Stimulated activated CD8-positive, alpha-beta memory T cell treated with anti-CD3 and anti-CD28 coated beads, Interleukin-15, amount 100 ng/mL, for 1 hour (primary cell): ENCODE results near the gene NAV2.

ENCODE experiments used
- DNase-seq: peaks from one replicate; pipeline ENCODE4 v3.0.0-alpha.2; 2020; ENCODE audit warnings: low read depth

The NAV2 gene

DNA sequence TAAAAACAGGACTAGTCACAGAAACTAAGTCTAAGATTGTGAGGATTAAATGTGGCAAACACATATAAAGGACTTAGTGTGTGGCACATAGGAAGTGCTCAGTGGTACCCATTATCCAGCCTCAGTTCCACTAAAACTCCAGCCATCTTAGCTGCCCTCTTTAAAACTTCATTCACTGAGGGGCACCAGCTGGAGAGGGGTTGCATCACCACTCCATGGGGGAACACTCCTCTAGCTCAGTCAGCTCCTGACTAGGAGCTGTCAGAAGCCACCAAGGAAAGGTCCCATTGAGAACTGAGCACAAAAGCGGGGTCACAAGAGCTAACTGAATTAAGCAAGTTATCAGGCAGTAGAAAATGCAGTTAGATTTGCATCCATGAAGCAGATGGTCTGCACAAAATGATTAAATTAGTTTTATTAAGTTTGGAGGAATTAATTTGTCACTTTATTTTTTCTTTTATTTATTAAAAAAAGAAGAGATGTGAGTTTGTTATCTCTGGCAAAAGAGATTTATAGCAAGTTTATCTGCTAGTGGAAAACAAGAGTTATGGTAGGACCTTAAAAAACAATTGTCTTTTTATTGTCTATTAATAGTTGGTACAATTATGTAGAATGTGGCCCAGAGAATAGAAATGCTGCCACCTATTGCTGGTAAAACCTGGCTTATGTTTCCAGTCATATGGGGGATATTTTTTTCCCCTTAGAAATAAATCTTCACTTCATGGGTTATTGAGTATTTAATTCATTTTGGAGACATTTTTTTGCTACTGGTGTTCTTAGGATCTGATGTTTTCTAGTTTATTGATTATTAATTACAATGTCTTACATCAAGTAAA, 95.7 kb downstream of the NAV2 start:
- no peak for DNase-seq

DNA sequence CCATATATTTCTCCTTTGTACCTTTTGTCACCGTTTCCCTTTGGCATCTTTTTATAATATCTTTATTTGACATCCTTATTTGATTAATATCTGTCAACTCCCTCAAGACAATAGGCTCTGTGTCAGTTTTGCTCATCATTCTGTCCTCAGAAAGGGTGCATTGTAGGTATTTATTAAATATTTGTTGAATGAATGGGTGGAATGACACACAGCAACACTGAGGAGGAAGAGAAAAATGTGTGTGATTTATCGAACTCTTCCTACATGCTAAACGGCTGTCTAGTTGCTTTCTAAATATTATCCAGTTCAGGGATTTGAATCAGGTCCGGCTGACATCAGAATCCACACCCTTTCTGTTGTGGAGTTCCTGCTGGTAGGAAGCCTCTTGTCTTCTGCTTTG, 98.2 kb downstream of the NAV2 start:
- no peak for DNase-seq

DNA sequence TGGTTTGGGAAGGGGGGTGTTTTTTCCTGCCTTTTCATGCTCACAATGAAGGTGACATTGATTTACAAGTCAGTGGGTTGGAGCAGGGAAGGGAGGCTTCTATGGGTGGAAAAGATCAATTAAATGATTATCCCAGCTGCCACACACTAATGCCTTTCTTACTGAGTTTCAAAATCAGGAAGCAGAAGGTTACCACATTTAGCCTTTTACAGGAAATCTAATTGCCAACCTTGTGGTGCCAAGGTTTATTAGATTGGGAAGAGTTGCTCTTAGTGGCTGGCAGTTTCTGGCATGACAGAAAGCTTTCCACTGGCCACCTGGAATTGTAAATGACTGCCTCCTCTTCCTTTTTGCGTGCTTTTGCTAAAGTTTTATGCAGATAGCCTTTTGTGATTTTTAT, 98.7 kb downstream of the NAV2 start:
- DNase-seq, result no peak

DNA sequence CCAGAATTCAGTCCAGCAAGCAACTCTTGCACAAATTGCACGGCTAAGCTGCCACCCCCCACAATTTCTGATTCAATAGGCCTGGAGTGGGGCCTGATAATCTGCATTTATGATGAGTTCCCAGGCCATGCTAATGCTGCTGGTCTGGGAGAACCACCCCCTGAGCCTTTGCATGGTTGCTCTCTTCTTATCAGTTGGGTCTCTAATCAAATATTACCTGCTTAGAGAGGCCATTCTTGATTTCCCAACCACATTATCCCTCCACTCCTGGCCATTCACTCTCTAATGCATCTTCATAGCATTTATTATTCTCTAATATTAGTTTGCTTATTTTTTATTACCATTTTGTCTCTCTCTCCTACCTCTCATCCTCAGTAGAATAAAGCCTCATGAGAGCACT, 99.5 kb downstream of the NAV2 start:
- DNase-seq, result no peak

DNA sequence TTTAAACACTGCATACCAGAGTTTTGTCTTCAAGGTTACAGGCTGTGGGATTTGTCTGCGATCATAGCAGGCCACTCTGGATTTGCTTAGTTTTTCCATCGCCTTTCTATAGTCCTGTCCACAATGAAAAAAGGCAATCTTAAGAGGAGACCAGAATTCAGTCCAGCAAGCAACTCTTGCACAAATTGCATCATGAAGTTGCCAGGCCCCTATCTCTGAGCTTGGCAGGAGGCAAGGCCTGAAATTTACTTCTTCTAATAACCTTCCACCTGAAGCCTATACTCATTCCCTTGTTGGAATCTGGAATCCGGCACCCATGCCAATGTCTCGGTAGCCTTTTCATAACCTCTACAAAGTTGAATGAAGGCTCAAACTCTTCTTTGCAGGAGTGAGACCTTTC, 100.1 kb downstream of the NAV2 start:
- DNase-seq, result no peak

DNA sequence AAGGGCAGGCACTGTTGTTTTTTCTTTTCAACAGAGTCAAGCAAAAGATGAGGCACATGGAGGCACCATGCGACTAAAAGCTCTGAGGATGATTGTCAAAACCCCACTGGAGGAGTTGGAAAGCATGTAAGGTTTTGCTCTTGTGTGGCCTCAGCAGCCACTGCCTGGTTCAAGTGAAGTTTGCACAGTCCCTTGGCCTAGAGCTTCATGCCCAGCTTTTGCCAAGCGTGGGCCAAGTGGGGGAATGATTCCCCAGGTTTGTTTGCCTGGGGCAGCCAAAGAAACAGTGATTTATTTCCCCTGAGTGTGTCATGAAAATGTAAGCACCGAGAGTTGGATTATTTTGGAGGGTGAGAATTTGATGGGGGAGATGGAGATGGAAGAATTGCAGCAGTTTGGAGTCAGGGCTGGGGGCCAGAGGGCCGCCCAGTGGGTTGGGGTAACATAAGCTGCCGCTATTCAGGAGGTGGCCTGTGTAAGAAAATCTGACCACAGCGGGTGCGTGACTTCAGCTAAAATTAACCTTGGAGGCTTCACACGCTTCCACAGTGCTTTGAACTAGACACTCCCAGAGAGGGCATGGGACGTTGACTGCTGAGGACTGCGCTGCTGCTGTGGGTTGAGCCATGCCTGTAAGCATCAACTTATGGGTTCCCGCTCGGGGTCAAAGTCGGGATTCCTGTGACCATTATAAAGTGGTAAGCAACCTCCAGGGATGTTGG, 100.7 kb downstream of the NAV2 start:
- DNase-seq, result no peak

DNA sequence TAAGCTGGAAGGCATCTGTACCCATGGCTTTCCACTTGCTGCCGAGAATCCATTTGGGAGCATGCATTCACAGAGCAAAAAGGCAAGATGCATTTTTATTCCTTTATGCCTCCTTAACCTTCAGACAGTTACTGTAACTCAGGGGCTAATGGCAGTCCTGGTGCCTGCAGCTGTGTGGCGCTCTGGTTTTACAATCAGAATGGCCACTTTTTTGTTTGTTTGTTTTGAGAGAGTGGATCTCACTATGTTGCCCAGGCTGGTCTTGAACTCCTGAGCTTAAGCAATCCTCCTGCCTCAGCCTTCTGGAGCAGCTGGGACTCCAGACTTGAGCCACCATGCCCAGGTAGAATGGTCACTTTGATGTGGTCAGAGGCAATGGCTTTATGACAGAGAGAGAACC, 101.8 kb downstream of the NAV2 start:
- no peak for DNase-seq

DNA sequence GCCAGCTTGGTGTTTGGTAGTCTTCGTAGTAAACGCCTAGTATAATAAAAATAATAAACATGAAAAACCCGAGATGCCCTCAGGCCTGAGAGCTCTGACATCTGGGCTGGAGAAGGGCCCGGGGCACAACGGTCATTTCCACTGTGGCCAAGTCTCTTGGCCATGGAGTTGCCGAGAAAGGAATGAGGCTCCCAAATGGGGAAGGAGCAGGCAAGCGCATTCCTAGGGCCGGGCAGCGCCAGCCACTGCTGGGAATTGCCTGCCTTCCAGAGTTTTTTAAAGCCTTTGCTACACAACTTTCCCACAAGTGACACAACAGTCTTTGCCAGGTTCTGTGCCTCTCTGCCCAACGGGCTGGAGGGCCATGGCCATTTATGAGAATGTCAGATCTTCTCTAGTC, 103.4 kb downstream of the NAV2 start:
- DNase-seq, result no peak

DNA sequence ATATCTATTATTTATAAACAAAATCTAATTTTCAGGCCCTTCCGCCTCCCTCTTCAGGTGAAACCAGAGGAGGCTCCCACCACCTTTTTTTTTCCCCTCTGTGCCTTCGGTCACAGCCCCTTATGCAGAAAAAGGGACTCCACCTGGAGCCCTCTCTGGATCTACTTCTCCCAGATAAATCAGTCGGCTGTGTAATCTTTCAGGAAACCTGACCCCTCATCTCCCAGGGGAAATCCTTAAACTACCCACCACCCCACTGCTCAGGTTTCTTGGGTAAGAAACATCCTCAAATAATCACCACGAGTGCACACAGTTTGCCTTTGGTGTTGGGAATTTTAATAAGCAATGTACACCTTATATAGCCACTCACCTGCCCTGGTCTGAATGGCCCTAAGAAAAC, 104.2 kb downstream of the NAV2 start:
- no peak for DNase-seq

DNA sequence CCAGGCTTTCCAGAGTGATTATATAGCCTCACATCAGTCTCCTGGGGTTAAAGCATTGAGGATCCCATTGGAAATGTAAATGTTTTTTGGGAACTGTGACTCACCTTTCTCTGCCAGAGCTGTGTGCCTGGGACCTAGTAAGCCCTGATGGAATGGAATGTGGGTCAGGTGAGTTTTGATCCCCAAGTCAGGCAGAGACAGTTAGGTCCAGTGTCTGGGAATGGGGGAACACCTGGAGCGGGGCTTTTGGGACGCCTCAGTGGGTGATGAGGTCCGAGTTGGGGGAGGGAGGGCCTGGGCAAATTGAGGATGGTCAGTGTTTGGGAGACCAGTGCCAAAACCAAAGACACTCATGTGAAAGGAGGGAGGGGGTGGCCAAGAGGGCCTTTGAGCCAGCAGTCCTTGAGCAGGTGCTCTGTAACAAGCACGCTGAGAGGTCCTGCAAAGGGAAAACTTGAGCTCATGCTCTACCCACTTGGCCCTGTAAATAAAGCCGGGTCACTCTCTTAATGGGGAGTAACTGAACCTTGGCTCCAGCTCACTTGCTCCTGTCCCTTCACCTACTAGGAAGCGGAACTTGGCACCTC, 104.7 kb downstream of the NAV2 start:
- DNase-seq, result no peak

DNA sequence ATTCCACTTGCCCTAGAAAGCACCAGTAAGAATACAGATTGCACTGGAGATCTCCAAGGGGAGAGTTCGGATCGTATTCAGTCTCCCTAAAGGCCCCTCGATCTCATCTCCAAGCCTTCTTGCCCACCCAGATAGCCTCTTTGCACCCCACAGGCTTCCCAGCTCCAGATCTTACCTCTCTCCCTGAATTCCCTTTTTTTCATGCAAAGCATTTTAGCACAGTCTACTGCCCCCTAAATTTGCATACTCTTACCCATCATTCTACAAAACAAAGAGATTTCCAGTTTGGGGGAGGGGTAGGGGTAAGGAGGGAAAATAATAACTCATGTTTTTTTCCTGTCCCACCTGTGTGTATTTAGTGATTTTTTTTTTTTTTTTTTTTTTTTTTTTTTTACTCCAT, 105.2 kb downstream of the NAV2 start:
- DNase-seq, result no peak

DNA sequence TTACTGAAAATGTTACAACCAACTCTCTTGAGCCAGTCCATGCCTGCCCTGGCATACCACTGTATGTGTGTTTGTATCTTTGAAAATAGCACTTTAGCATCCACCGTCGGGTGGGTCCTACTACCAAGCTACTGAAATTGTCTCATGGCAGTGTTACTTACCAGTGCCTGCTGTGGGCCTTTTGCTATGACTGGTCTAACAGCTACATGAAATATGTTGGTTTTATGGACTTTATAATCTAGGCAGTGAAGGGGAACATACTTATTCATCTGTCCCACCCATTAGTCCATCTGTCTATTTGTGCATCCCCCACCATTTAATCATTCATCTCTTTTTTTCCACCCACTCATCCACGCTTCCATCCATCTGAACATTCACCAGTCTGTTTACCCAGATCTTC, 106.0 kb downstream of the NAV2 start:
- DNase-seq, result no peak

DNA sequence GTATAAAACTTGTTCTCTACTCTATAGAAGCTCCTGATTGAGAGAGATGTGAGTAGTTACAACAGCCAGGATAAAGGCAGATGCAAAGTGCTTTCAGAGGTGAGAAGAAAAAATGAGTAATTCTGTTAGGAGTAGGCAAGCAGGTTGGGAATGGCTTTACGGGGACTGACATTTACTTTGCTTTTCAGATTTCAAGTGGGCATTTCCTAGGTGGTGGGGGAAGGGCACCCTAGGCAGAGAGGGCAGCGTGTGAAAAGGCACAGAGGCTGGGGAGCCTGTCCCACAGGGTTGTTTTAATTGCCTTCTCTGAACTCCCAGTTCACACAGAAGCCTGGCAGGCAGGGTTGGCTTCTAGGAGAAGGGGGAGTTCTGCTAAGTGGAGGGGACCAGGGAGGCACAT, 106.5 kb downstream of the NAV2 start:
- DNase-seq, result no peak

DNA sequence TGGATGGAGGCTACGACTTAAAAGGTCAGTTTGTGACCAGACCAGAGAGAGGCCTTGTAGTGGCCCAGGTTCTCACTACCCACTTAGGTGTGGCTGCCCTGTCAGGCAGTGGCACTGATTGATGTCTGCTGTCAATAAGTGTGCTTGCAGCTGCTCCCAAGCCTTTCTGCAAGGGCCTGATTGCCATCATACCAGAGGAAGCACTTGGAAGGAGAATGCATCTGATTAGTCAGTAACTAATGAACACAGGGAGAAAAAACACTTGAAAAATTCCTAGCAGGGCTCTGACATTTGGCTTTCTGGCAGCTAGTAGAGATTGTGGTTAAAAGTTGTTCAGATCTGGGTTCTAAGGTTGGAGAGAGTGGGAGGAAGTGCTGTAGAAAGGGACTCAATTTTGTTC, 107.5 kb downstream of the NAV2 start:
- DNase-seq, result no peak

DNA sequence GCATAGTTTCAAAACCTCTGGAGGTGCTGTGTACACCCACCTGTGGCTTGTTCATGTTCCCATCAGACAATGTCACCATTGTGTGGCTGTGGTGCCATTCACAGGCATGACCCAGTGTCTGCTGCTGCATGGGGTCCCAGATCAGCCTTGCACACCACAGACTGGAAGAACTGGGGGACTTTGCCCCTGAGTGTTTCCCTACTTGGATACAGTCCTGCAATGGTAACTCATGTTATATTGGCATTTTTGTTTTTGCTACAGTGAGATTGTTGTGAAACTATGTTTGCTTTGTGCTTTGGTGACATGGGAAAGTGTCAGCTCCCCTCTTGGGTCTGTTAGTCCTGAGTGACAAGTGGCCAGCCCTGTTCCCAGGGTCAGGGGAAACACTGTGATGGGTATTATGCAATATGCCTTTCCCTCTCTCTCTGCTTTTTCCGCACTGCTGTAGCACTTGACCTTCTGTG, 108.8 kb downstream of the NAV2 start:
- DNase-seq, result no peak

DNA sequence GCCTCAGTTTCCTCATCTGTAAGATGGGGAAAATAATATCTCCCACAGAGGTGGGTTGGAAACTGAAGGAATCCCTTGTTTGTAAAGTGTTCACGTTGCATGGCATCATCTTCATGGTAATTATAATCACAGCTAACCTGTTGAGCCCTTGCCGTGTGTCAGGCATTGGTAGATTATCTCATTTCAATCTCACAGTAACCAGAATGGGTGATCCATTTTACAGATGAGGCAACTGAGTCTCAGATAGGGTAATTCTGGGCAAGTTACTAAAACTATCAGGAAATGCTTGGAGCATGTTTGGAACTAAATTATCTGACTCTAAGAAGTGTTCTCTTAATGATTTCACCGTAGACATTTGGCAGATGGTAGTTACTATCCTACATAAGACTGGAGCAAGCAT, 109.4 kb downstream of the NAV2 start:
- no peak for DNase-seq

DNA sequence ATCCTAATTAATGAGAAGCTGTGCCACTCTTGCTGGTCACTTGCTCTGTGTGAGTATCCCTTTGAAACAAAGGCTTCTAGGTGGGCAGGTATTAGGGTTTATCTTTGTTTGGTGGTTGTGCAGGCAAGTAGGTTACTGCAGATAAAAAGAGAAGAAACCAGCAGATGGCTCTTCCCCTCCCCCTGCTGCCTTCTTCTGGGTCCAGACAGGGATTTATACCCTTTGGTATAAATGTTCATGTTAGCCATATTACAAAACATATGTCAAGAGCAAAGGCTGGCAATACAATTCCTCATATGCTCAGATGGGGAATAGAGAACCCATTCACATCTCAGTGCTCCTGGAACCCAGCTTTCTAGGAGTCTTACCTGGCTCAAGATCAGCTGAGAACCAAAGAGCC, 109.9 kb downstream of the NAV2 start:
- DNase-seq, result no peak

DNA sequence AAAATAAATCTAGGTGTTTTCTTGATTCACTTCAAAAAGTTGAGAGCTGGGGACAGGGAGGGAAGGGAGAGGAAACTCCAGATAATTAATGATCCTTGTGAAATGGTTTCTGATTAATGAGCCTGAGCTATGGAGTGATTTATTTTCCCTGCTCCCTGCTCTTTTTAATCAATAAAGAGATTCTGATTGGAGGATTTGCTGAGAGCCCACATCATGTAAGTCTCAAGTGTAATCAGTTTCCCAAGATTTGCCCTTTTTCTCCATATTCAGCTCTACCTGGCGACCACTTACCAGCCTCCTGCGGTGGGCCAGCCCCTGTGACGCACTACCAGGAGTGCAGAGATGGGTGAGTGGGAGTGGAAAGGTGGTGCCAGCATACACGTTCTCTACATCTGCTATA, 114.0 kb downstream of the NAV2 start:
- DNase-seq, result no peak

DNA sequence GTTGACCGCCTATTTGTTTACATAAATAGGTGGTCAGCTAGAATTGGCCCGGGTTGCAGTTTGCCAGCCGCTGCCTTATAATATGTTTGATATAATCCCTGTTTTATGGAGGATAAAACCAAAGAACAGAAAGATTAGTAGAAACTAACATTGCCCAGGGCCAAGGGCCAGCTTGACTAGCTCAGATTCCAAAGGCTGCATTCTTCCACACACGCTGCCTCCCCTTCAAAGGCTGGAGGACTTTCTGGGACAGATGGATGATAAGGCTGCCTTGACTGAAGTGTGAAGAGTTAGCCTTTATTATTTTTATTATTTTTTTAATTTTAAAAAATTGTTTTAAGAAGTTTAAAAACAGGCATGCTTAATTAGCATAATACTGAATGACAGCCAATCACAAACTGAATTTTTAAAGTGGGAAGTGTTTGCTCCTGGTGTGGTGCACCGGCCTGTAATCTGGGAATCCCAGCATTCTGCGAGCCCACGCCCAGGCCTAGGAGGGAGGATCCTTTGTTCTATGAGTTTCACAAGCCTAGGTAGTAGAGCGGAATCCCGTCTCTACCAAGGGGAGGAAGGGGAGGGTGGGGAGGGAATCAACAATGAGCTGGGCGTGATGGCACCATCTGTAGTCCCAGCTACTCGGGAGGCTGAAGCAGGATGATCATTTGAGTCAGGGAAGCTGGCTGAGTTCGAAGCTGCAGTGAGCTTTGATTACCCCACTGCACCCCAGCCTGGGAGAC, 114.9 kb downstream of the NAV2 start:
- DNase-seq, result no peak

DNA sequence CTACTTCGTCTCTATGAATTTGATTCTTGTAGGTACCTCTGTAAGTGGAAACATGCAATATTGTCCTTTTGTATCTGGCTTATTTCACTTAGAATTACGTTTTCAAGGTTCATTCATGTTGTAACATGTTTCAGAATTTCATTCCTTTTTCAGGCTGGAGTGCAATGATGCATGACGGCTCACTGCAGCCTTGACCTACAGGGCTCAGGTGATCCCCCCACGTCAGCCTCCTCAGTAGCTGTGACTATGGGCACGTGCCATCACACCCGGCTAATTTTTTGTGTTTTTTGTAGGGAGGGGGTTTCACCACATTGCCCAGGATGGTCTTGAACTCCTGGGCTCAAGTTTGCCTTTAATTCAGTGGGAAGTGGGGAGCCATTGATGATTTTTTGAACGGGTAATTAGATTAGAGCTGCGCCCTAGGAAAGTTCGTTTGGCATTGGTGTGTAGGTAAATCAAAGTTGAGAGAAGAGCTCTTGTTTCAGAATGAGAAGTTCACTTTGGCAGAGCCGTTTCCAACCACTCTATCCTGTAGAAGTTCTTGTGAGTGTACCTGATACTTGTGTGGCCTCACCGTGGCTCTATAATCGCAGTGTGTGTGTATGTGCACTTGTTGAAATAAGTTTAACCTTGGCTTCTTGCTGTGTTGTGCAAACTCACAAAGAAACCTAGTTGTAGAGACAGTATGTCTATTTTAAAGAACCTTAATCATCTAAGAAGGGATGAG, 115.9 kb downstream of the NAV2 start:
- DNase-seq, result no peak

DNA sequence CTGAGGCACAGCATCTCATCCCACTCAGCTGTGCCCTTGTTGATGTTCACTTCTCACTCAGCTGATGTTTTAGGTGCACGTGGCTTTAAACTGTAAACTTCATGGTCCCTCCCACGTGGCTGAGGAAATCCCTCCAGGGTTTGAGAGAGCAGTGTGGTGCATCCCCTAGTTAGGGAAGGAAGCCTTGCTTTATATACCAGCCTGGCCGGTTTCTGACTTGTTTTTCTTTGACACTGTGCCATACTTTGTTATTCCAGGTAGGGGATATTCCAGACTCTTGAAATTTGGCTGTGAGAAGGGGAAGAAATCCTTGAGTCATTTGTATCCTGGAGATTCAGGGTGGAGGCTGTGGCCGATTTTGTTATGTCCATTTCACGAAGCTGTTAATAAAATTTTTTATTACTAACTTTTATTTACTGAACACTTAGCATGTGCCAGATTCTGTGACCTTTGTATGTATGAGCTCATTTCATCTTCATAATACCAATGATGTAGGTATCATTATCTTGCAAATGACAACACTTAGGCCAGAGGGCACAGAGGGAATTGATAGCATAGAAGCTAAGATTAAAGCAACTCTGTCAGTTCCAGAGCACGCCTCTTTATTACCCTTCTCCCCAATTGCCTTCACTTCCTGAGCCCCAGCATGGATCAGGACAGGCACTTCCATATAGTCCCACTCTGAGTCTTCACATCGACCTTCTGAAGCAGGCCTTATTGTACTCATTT, 116.6 kb downstream of the NAV2 start:
- no peak for DNase-seq
